Stomach (tissue), 4 donors: ENCODE measurements around the gene DDX5.

Experiments used
- CTCF ChIP-seq, 7 experiments: fragments of 450-650 bp in 4 of 7; fragments of 200-600 bp in 3 of 7; sonication (generic) in 3 of 7; IDR thresholded peaks; one replicate each; pipeline ENCODE4 v1.5.1; 2016 to 2019; ENCODE audit warnings: antibody characterized with exemption in 7 of 7, control low read depth in 2 of 7, mild to moderate bottlenecking in 1 of 7
- POLR2A ChIP-seq, 4 donors: fragments of 450-650 bp; IDR thresholded peaks; one replicate each; pipeline ENCODE4 v1.6.1; 2016; ENCODE audit warnings: antibody characterized with exemption in 4 of 4, control low read depth in 2 of 4, mild to moderate bottlenecking in 1 of 4, moderate library complexity in 1 of 4

- TF ChIP-seq POLR2A (IDR thresholded peaks at IDR 0.05) (no peak), CTCF (IDR thresholded peaks at IDR 0.05) (no peak)
Measured at GRCh38 chr17:64494121-64494520, 12.0 kb downstream of the DDX5 start.
